BLaER1 treated with 17β-estradiol and CSF1 and Interleukin-3, amounts not matched to agents 10 nM and 100 nM (cell line): ENCODE results near the gene MPC2.
A peak's percentile ranks its signal among the peaks of the same experiment; 100 is the strongest.

Source experiments
- H3K27ac ChIP-seq, 11 experiments: shearing (Covaris generic); formaldehyde crosslinking; 2 replicates each; pipeline ENCODE4 v1.8.1; 2022
- H3K27me3 ChIP-seq, 11 experiments: shearing (Covaris generic); formaldehyde crosslinking; 2 replicates each; pipeline ENCODE4 v1.8.1; 2022
- H3K36me3 ChIP-seq, 11 experiments: shearing (Covaris generic); formaldehyde crosslinking; 2 replicates each; pipeline ENCODE4 v1.8.1; 2022
- H3K4me1 ChIP-seq, 10 experiments: shearing (Covaris generic); formaldehyde crosslinking; 2 replicates each; pipeline ENCODE4 v1.8.1; 2022
- H3K4me2 ChIP-seq, 11 experiments: shearing (Covaris generic); formaldehyde crosslinking; 2 replicates each; pipeline ENCODE4 v1.8.1; 2022
- H3K4me3 ChIP-seq, 10 experiments: shearing (Covaris generic); formaldehyde crosslinking; 2 replicates each; pipeline ENCODE4 v1.8.1; 2022
- H3K9ac ChIP-seq, 11 experiments: shearing (Covaris generic); formaldehyde crosslinking; 2 replicates each; pipeline ENCODE4 v1.8.1; 2022
- H3K9me3 ChIP-seq, 11 experiments: shearing (Covaris generic); formaldehyde crosslinking; replicated peaks in 1 of 11; 2 replicates each; pipeline ENCODE4 v1.8.1; 2022
- H4K20me1 ChIP-seq, 11 experiments: shearing (Covaris generic); formaldehyde crosslinking; 2 replicates each; pipeline ENCODE4 v1.8.1; 2022
- Cebpa-rat ChIP-seq, 11 experiments: shearing (Covaris generic); IDR thresholded peaks; 2 replicates each; pipeline ENCODE4 v1.8.1; 2022

The MPC2 gene

GRCh38 chr1:167966050-167966449 is 29.2 kb upstream of the MPC2 start:
- no peak overlapping the region for H3K27ac ChIP-seq
- TF ChIP-seq Cebpa-rat (IDR thresholded peaks at IDR 0.05), result no peak
- peaks cover 27 to 78% (median 46%) of the 10 kb centered on the region in 11 experiments for H3K36me3 ChIP-seq
- peaks cover 0 to 39% (median 0%) of the 10 kb centered on the region in 11 experiments; a peak in 2 of 22 replicates for H4K20me1 ChIP-seq
- no peaks in the 10 kb centered on the region for H3K27me3 ChIP-seq
- H3K4me3 ChIP-seq, result no peak overlapping the region
- no peak overlapping the region for H3K4me2 ChIP-seq
- peaks cover 0 to 20% (median 4%) of the 10 kb centered on the region in 11 experiments; a peak in 10 of 22 replicates for H3K9me3 ChIP-seq
- peaks cover 0 to 17% (median 0%) of the 10 kb centered on the region in 10 experiments; a peak in 5 of 20 replicates for H3K4me1 ChIP-seq
- H3K9ac ChIP-seq, result no peak overlapping the region

GRCh38 chr1:167964646-167965045 is 27.8 kb upstream of the MPC2 start:
- Histone ChIP-seq H3K4me3 (no peak overlapping the region), H3K9ac (no peak overlapping the region), H3K9me3 (peaks cover 0 to 20% (median 4%) of the 10 kb centered on the region in 11 experiments; a peak in 10 of 22 replicates), H4K20me1 (peaks cover 0 to 45% (median 0%) of the 10 kb centered on the region in 11 experiments; a peak in 3 of 22 replicates), H3K4me1 (peaks cover 0 to 17% (median 0%) of the 10 kb centered on the region in 10 experiments; a peak in 5 of 20 replicates), H3K36me3 (peaks cover 25 to 75% (median 47%) of the 10 kb centered on the region in 11 experiments; a peak in 21 of 22 replicates), H3K4me2 (no peak overlapping the region), H3K27me3 (no peaks in the 10 kb centered on the region), H3K27ac (no peak overlapping the region)
- no peak for TF ChIP-seq Cebpa-rat (IDR thresholded peaks at IDR 0.05)

- H3K4me3 ChIP-seq, result no peak overlapping the region
- TF ChIP-seq Cebpa-rat (IDR thresholded peaks at IDR 0.05), result no peak
Observed at GRCh38 chr1:167957710-167958109, 20.8 kb upstream of the MPC2 start.

GRCh38 chr1:167955915-167956314 is 19.0 kb upstream of the MPC2 start:
- Histone ChIP-seq H3K4me3 (no peak overlapping the region), H4K20me1 (peaks cover 0 to 51% (median 0%) of the 10 kb centered on the region in 11 experiments; a peak in 5 of 22 replicates), H3K9me3 (peaks cover 0 to 26% (median 19%) of the 10 kb centered on the region in 11 experiments; a peak in 15 of 22 replicates), H3K9ac (no peak overlapping the region), H3K4me1 (peaks cover 0 to 6% (median 0%) of the 10 kb centered on the region in 10 experiments; a peak in 3 of 20 replicates), H3K27me3 (no peaks in the 10 kb centered on the region), H3K4me2 (no peak overlapping the region), H3K27ac (no peak overlapping the region), H3K36me3 (peaks cover 44 to 78% (median 52%) of the 10 kb centered on the region in 11 experiments)
- TF ChIP-seq Cebpa-rat (IDR thresholded peaks at IDR 0.05), result no peak

More at GRCh38 chr1:167957710-167958109, 20.8 kb upstream of the MPC2 start:
- Histone ChIP-seq H3K9ac (no peak overlapping the region), H4K20me1 (peaks cover 0 to 42% (median 0%) of the 10 kb centered on the region in 11 experiments; a peak in 4 of 22 replicates), H3K36me3 (peaks cover 40 to 76% (median 48%) of the 10 kb centered on the region in 11 experiments), H3K27me3 (no peaks in the 10 kb centered on the region), H3K9me3 (peaks cover 0 to 29% (median 19%) of the 10 kb centered on the region in 11 experiments; a peak in 15 of 22 replicates), H3K27ac (no peak overlapping the region), H3K4me2 (no peak overlapping the region), H3K4me1 (peaks cover 0 to 3% (median 0%) of the 10 kb centered on the region in 10 experiments; a peak in 5 of 20 replicates)

GRCh38 chr1:167950569-167950968 is 13.7 kb upstream of the MPC2 start:
- peak overlapping the region in 1 of 11 experiments; percentile 4; a peak in 1 of 22 replicates for H3K4me2 ChIP-seq
- H3K4me3 ChIP-seq, result no peak overlapping the region
- TF ChIP-seq Cebpa-rat (IDR thresholded peaks at IDR 0.05), result no peak

GRCh38 chr1:167949785-167950184 is 12.9 kb upstream of the MPC2 start:
- Histone ChIP-seq H4K20me1 (peaks cover 0 to 73% (median 3%) of the 10 kb centered on the region in 11 experiments; a peak in 8 of 22 replicates), H3K27me3 (no peaks in the 10 kb centered on the region), H3K4me1 (peaks cover 0 to 14% (median 0%) of the 10 kb centered on the region in 10 experiments; a peak in 4 of 20 replicates), H3K27ac (no peak overlapping the region), H3K36me3 (peaks cover 31 to 49% (median 43%) of the 10 kb centered on the region in 11 experiments), H3K4me2 (no peak overlapping the region), H3K9ac (no peak overlapping the region), H3K9me3 (peaks cover 0 to 28% (median 13%) of the 10 kb centered on the region in 11 experiments; a peak in 14 of 22 replicates), H3K4me3 (no peak overlapping the region)
- TF ChIP-seq Cebpa-rat (IDR thresholded peaks at IDR 0.05), result no peak

More at GRCh38 chr1:167950569-167950968, 13.7 kb upstream of the MPC2 start:
- Histone ChIP-seq H3K9me3 (peaks cover 0 to 26% (median 18%) of the 10 kb centered on the region in 11 experiments; a peak in 16 of 22 replicates), H3K4me1 (peaks cover 0 to 14% (median 0%) of the 10 kb centered on the region in 10 experiments; a peak in 4 of 20 replicates), H4K20me1 (peaks cover 0 to 66% (median 3%) of the 10 kb centered on the region in 11 experiments; a peak in 8 of 22 replicates), H3K27ac (no peak overlapping the region), H3K27me3 (no peaks in the 10 kb centered on the region), H3K9ac (no peak overlapping the region), H3K36me3 (peaks cover 39 to 57% (median 50%) of the 10 kb centered on the region in 11 experiments)

GRCh38 chr1:167947733-167948132 is 10.9 kb upstream of the MPC2 start:
- H3K4me2 ChIP-seq, result no peak overlapping the region
- H4K20me1 ChIP-seq, result peaks cover 0 to 92% (median 3%) of the 10 kb centered on the region in 11 experiments; a peak in 8 of 22 replicates
- no peak for TF ChIP-seq Cebpa-rat (IDR thresholded peaks at IDR 0.05)

GRCh38 chr1:167943541-167943940 is 6.7 kb upstream of the MPC2 start:
- Histone ChIP-seq H4K20me1 (peaks cover 0 to 95% (median 0%) of the 10 kb centered on the region in 11 experiments; a peak in 8 of 22 replicates), H3K9ac (no peak overlapping the region), H3K27ac (no peak overlapping the region), H3K9me3 (peaks cover 10 to 51% (median 33%) of the 10 kb centered on the region in 11 experiments; a peak in 19 of 22 replicates), H3K4me2 (no peak overlapping the region), H3K4me3 (no peak overlapping the region), H3K4me1 (peaks cover 0 to 11% (median 6%) of the 10 kb centered on the region in 10 experiments; a peak in 15 of 20 replicates), H3K27me3 (no peaks in the 10 kb centered on the region), H3K36me3 (peaks cover 12 to 32% (median 23%) of the 10 kb centered on the region in 11 experiments)
- TF ChIP-seq Cebpa-rat (IDR thresholded peaks at IDR 0.05), result no peak

More at GRCh38 chr1:167947733-167948132, 10.9 kb upstream of the MPC2 start:
- H3K27me3 ChIP-seq, result no peaks in the 10 kb centered on the region
- no peak overlapping the region for H3K9ac ChIP-seq
- peaks cover 0 to 14% (median 0%) of the 10 kb centered on the region in 10 experiments; a peak in 4 of 20 replicates for H3K4me1 ChIP-seq
- H3K4me3 ChIP-seq, result no peak overlapping the region
- peaks cover 27 to 42% (median 32%) of the 10 kb centered on the region in 11 experiments for H3K36me3 ChIP-seq
- peaks cover 7 to 43% (median 24%) of the 10 kb centered on the region in 11 experiments; a peak in 19 of 22 replicates for H3K9me3 ChIP-seq
- no peak overlapping the region for H3K27ac ChIP-seq

GRCh38 chr1:167940264-167940663 is 3.4 kb upstream of the MPC2 start:
- Histone ChIP-seq H3K9me3 (peaks cover 10 to 33% (median 29%) of the 10 kb centered on the region in 11 experiments; a peak in 19 of 22 replicates), H3K36me3 (peaks cover 12 to 31% (median 23%) of the 10 kb centered on the region in 11 experiments), H3K9ac (no peak overlapping the region), H3K4me2 (no peak overlapping the region), H3K4me1 (peaks cover under 1 to 20% (median 13%) of the 10 kb centered on the region in 10 experiments; a peak in 19 of 20 replicates), H3K27ac (no peak overlapping the region), H4K20me1 (peaks cover 0 to 72% (median 0%) of the 10 kb centered on the region in 11 experiments; a peak in 8 of 22 replicates), H3K27me3 (no peaks in the 10 kb centered on the region), H3K4me3 (no peak overlapping the region)
- no peak for TF ChIP-seq Cebpa-rat (IDR thresholded peaks at IDR 0.05)
